ENCODE data around the gene ERBB4. TPM values are rescaled to one million over a fixed set of nuclear protein-coding genes. Genes with fewer than 3 reads are reported as not detected.

The ERBB4 gene
- total RNA-seq, 4 donors from 2014 or later = 0.09 to 0.67 TPM; not detected in 2

GRCh38 chr2:212098966-212099365, 439.6 kb downstream of the ERBB4 start:
- Histone ChIP-seq H3K4me3 (no peak overlapping the region), H3K4me1 (no peaks in the 10 kb centered on the region), H3K9me3 (no peaks in the 10 kb centered on the region), H3K27ac (no peak overlapping the region), H3K27me3 (no peaks in the 10 kb centered on the region), H3K36me3 (no peaks in the 10 kb centered on the region)
- TF ChIP-seq CTCF (IDR thresholded peaks at IDR 0.05) (no peak), POLR2A (IDR thresholded peaks at IDR 0.05) (no peak)
- DNase-seq = no peak

DNA sequence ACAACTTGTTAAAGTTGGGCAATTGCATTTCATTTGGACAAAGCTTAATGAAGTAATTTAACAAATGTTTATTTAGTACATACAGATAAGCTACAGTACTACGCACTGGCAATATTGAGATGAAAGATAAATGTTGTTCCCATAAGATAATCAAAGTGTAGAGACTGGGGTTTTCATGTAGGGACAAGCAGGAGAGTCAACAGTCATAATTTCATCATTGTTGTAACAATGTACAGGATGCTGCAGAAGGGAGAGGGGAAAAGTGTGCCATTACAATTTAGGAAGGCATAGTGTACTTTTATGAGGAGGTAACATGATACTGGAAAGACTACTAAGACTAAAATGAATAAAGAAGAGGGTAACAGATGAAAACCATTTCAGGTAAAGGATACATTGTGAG, 441.6 kb downstream of the ERBB4 start:
- DNase-seq = no peak
- H3K4me1 ChIP-seq = no peaks in the 10 kb centered on the region
- TF ChIP-seq POLR2A (IDR thresholded peaks at IDR 0.05) = no peak
- TF ChIP-seq CTCF (IDR thresholded peaks at IDR 0.05) = no peak
- H3K4me3 ChIP-seq = no peak overlapping the region
- no peaks in the 10 kb centered on the region for H3K36me3 ChIP-seq
- H3K27me3 ChIP-seq = no peaks in the 10 kb centered on the region
- no peak overlapping the region for H3K27ac ChIP-seq
- no peaks in the 10 kb centered on the region for H3K9me3 ChIP-seq

DNA sequence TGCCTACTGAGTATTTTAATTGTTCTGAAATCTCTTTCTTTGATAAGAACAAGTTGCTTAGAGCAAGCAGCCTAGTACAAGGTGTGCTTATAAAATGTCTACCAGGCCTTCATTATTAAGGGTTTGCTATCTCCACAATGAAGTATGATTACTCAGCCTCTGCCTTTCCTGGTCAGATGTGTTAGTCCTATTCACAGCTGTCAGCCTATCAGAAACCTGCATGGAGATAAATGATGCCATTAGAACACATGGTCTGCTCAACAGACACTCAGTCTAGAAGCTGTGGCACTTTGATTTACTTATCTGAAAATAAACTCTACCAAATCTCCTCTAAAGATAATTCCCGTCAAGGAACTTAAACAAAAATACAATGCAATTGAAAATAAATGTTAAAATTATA, 448.7 kb downstream of the ERBB4 start:
- no peaks in the 10 kb centered on the region for H3K36me3 ChIP-seq
- no peak for TF ChIP-seq CTCF (IDR thresholded peaks at IDR 0.05)
- no peaks in the 10 kb centered on the region for H3K4me1 ChIP-seq

GRCh38 chr2:212088353-212088752, 450.2 kb downstream of the ERBB4 start:
- TF ChIP-seq CTCF (IDR thresholded peaks at IDR 0.05) = no peak
- no peak for TF ChIP-seq POLR2A (IDR thresholded peaks at IDR 0.05)
- Histone ChIP-seq H3K9me3 (no peaks in the 10 kb centered on the region), H3K4me1 (no peaks in the 10 kb centered on the region), H3K4me3 (no peak overlapping the region), H3K27ac (no peak overlapping the region), H3K36me3 (no peaks in the 10 kb centered on the region), H3K27me3 (no peaks in the 10 kb centered on the region)
- DNase-seq = no peak

More for the DNA sequence above, 448.7 kb downstream of the ERBB4 start:
- DNase-seq = no peak
- Histone ChIP-seq H3K27ac (no peak overlapping the region), H3K4me3 (no peak overlapping the region), H3K9me3 (no peaks in the 10 kb centered on the region), H3K27me3 (no peaks in the 10 kb centered on the region)

GRCh38 chr2:212083492-212083891, 455.1 kb downstream of the ERBB4 start:
- Histone ChIP-seq H3K4me3 (no peak overlapping the region), H3K27ac (no peak overlapping the region), H3K9me3 (no peaks in the 10 kb centered on the region), H3K27me3 (no peaks in the 10 kb centered on the region), H3K4me1 (no peaks in the 10 kb centered on the region), H3K36me3 (no peaks in the 10 kb centered on the region)
- DNase-seq = no peak
- TF ChIP-seq CTCF (IDR thresholded peaks at IDR 0.05) = no peak
- no peak for TF ChIP-seq POLR2A (IDR thresholded peaks at IDR 0.05)

DNA sequence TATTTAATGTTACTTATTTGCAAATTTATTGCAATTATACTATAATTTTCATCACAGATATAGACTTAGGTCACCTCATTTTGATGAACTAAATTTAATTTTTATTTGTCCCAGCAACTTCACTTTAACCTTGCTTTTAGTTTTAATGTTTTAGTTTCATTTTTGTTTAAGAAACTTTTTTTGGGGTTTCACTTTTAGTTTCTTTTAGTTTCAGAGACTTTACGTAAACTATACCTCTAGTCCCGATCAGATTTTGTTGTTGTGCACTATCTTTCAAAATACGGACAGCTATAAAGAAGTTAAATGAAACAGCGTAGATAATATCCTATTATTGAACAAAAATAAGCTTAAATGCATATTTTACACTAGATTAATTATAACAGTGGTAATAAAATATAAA, 460.5 kb downstream of the ERBB4 start:
- H3K27me3 ChIP-seq = no peaks in the 10 kb centered on the region
- no peak for DNase-seq
- no peaks in the 10 kb centered on the region for H3K36me3 ChIP-seq
- no peaks in the 10 kb centered on the region for H3K9me3 ChIP-seq
- no peak overlapping the region for H3K27ac ChIP-seq
- no peak overlapping the region for H3K4me3 ChIP-seq
- no peak for TF ChIP-seq CTCF (IDR thresholded peaks at IDR 0.05)
- no peak for TF ChIP-seq POLR2A (IDR thresholded peaks at IDR 0.05)
- H3K4me1 ChIP-seq = no peaks in the 10 kb centered on the region

Data from Peyer's patch (tissue), 4 donors.